Head of caudate nucleus (tissue), 42 donors: ENCODE data around the gene SHC4.
"Not testable (repeated sequence)": the region's sequence is repeated elsewhere in the genome, so short reads cannot be mapped to it uniquely, and the experiment has no call there.

Experiments used
- DNase-seq, 42 donors: peaks; one replicate each; pipeline versions ENCODE4 v3.0.0 to v3.0.0-alpha.2; 2020 to 2021; ENCODE audit warnings: mixed read lengths in 7 of 42
- intact Hi-C: fragments of 100-400 bp; cut with DNase I; formaldehyde crosslinking; loops from one replicate; pipeline ENCODE4 v1.15.0; 2022

Gene SHC4

GRCh38 chr15:48972750-48973503 lies 9.2 kb upstream of the SHC4 start:
- no peak for DNase-seq
- intact Hi-C loops, result no loop called here

- DNase-seq, intact Hi-C loops: not testable (repeated sequence)
Observed at GRCh38 chr15:48970926-48971325, 7.2 kb upstream of the SHC4 start.

- DNase-seq, result no peak
- intact Hi-C loops, result no loop called here
Observed at GRCh38 chr15:48968066-48968465, 4.3 kb upstream of the SHC4 start.

GRCh38 chr15:48967336-48967735 lies 3.6 kb upstream of the SHC4 start:
- intact Hi-C loops, result no loop called here
- no peak for DNase-seq

GRCh38 chr15:48966595-48967301 lies 3.0 kb upstream of the SHC4 start:
- intact Hi-C loops, result no loop called here

GRCh38 chr15:48965972-48966371 lies 2.3 kb upstream of the SHC4 start:
- DNase-seq, result no peak

More at GRCh38 chr15:48966595-48967301, 3.0 kb upstream of the SHC4 start:
- DNase-seq, result no peak

GRCh38 chr15:48964898-48965297 lies 1.2 kb upstream of the SHC4 start:
- intact Hi-C loops, result no loop called here
- no peak for DNase-seq

More at GRCh38 chr15:48965972-48966371, 2.3 kb upstream of the SHC4 start:
- intact Hi-C loops, result no loop called here

- intact Hi-C loops, result no loop called here
- peak in 26 of 42 donors; percentile 8 to 63 (median 27) for DNase-seq
Observed at GRCh38 chr15:48962662-48963523, 826 bp downstream of the SHC4 start.

GRCh38 chr15:48955967-48956366 lies 7.8 kb downstream of the SHC4 start:
- intact Hi-C loops, result no loop called here
- DNase-seq, result no peak

GRCh38 chr15:48955370-48955769 lies 8.3 kb downstream of the SHC4 start:
- no peak for DNase-seq
- intact Hi-C loops, result no loop called here

GRCh38 chr15:48954538-48954937 lies 9.2 kb downstream of the SHC4 start:
- peak in 2 of 42 donors; percentile 9 to 22 for DNase-seq

GRCh38 chr15:48946840-48947187 lies 16.9 kb downstream of the SHC4 start:
- intact Hi-C loops, result no loop called here
- DNase-seq, result no peak

More at GRCh38 chr15:48954538-48954937, 9.2 kb downstream of the SHC4 start:
- intact Hi-C loops, result no loop called here

- DNase-seq, result peak in 8 of 42 donors; percentile 6 to 49 (median 21)
- intact Hi-C loops, result no loop called here
Observed at GRCh38 chr15:48946074-48946839, 17.5 kb downstream of the SHC4 start.

- intact Hi-C loops, result no loop called here
- no peak for DNase-seq
Observed at GRCh38 chr15:48945386-48945785, 18.3 kb downstream of the SHC4 start.

GRCh38 chr15:48941904-48942303 lies 21.8 kb downstream of the SHC4 start:
- DNase-seq, result no peak
- intact Hi-C loops, result no loop called here

GRCh38 chr15:48940508-48940907 lies 23.2 kb downstream of the SHC4 start:
- DNase-seq, result no peak
- intact Hi-C loops, result no loop called here

- intact Hi-C loops, result no loop called here
- DNase-seq, result no peak
Observed at GRCh38 chr15:48939648-48940047, 24.1 kb downstream of the SHC4 start.

GRCh38 chr15:48937886-48938285 lies 25.8 kb downstream of the SHC4 start:
- intact Hi-C loops, result no loop called here
- DNase-seq, result no peak

GRCh38 chr15:48936666-48937065 lies 27.1 kb downstream of the SHC4 start:
- DNase-seq, result no peak
- intact Hi-C loops, result no loop called here
